ENCODE results near the gene TRAPPC14. TPM values are rescaled to one million over a fixed set of nuclear protein-coding genes. Genes with fewer than 3 reads are reported as not detected.
"Not testable (repeated sequence)": the region's sequence is repeated elsewhere in the genome, so short reads cannot be mapped to it uniquely, and the experiment has no call there.

TRAPPC14 gene
- total RNA-seq, 2 donors from 2014 or later = 5.1 to 8.3 TPM

DNA sequence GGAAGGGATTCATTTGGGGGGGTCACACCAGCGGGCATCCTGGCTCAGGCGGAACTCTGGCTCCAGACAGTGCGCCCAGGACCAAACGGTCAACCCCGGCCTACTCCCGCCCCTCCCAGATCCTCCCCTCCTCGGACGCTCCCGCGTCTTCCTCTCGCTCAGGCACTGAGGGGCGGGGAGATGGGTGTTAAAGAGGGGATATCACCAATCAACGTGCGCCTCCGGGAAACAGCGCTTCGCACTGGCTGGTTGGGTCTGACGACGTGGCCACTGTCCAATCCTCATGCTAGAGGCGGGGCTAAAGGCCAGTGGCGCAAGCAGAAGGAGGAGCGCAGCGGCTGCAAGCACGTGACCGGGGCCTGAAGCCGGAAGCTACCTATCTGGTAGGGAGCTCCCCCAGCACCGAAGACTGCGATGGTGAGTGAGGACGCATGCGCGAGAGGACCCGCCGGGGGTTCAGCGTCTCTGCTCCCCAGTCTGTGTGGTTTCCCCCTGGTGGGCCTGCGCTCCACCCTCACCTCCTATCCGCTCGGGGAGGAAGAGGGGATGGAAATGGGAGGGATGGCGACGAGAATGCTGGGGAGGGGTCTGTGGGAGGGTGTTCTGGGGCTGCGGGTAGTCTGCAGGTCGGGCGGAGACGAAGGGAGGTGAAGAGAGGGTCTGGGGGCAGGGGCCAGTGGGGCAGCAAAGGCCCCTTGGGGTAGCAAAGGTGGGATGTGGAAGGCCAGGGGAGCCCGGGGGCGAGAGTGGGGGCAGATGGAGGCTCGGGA is 9.8 kb downstream of the TRAPPC14 start, which contains the start of gene LAMTOR4:
TSS of gene LAMTOR4 (plus strand) at position 360 of the 770 bp plus-strand sequence. CDS start at position 415, 55 bp downstream.
- peak; percentile 100 for DNase-seq (ENCODE audit: low spot score)
- TF ChIP-seq, protein P1, sequence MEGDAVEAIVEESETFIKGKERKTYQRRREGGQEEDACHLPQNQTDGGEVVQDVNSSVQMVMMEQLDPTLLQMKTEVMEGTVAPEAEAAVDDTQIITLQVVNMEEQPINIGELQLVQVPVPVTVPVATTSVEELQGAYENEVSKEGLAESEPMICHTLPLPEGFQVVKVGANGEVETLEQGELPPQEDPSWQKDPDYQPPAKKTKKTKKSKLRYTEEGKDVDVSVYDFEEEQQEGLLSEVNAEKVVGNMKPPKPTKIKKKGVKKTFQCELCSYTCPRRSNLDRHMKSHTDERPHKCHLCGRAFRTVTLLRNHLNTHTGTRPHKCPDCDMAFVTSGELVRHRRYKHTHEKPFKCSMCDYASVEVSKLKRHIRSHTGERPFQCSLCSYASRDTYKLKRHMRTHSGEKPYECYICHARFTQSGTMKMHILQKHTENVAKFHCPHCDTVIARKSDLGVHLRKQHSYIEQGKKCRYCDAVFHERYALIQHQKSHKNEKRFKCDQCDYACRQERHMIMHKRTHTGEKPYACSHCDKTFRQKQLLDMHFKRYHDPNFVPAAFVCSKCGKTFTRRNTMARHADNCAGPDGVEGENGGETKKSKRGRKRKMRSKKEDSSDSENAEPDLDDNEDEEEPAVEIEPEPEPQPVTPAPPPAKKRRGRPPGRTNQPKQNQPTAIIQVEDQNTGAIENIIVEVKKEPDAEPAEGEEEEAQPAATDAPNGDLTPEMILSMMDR (IDR thresholded peaks at IDR 0.05) = no peak

DNA sequence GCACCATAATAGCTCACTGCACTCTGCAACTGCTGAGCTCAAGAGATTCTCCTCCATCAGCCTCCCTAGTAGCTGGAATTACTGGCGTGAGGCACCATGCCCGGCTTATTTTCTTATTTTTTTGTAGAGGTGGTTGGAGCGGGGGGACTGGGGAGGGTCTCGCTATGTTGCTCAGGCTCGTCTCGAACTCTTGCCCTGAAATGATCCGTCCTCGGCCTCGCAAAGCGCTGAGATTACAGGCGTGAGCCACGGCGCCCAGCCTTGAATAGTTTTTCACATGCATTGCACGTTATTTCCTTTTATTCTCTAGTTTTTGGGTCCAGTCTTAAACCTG is 10.3 kb downstream of the TRAPPC14 start:
- Histone ChIP-seq H3K4me1 (peaks cover 0 to 16% of the 10 kb centered on the region in 2 donors), H3K27me3 (no peaks in the 10 kb centered on the region), H3K27ac (peak overlapping the region; percentile 74 to 81), H3K36me3 (no peaks in the 10 kb centered on the region), H3K4me3 (peak overlapping the region; percentile 59 to 93), H3K9me3 (no peaks in the 10 kb centered on the region)
- TF ChIP-seq, protein P1 (IDR thresholded peaks at IDR 0.05) = no peak
- DNase-seq (ENCODE audit: low spot score) = no peak

More for the DNA sequence above, 9.8 kb downstream of the TRAPPC14 start, which contains the start of gene LAMTOR4:
- Histone ChIP-seq H3K36me3 (peaks cover 3% of the 10 kb centered on the region), H3K27ac (peak within 1 kb of the TSS; percentile 81 to 92), H3K27me3 (no peaks in the 10 kb centered on the region), H3K4me3 (peak within 1 kb of the TSS; percentile 59 to 93), H3K9me3 (no peaks in the 10 kb centered on the region), H3K4me1 (peaks cover 0 to 16% of the 10 kb centered on the region in 2 donors)

DNA sequence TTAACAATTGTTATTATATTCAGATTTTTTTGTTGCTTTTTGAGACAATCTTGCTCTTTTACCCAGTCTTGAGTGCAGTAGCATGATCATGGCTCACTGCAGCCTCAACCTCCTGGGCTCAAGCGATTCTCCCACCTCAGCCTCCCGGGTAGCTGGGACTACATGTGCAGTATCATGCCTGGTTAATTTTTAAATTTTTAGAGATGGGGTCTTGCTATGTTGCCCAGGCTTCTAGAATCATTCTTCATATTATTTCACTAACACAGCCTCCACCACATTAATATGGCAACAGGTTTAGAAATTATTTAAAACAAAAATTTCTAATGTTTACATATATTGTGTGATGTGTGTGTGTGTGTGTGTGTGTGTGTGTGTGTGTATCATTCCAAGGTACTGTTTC is 11.2 kb downstream of the TRAPPC14 start:
- H3K27me3 ChIP-seq = no peaks in the 10 kb centered on the region
- no peak for DNase-seq (ENCODE audit: low spot score)

DNA sequence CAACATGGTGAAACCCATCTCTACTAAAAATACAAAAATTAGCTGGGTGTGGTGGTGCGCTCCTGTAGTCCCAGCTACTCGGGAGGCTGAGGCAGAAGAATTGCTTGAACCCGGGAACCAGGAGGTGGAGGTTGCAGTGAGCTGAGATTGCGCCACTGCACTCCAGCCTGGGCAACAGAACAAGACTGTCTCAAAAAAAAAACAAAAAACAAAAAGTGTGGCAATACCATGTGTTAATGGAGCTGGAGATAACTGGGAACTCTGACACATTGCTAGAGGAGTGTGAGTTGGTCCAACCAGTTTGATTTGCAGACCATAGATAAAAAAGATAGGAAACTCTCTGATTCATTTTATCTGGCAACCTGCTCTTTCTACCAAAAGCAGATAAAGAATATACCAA is 12.2 kb downstream of the TRAPPC14 start:
- not testable (repeated sequence) for DNase-seq (ENCODE audit: low spot score); H3K9me3 ChIP-seq; H3K27ac ChIP-seq; H3K36me3 ChIP-seq; H3K4me3 ChIP-seq; H3K27me3 ChIP-seq
- H3K4me1 ChIP-seq = peaks cover 0 to 16% of the 10 kb centered on the region in 2 donors

More for the DNA sequence above, 11.2 kb downstream of the TRAPPC14 start:
- H3K36me3 ChIP-seq = no peaks in the 10 kb centered on the region
- no peaks in the 10 kb centered on the region for H3K9me3 ChIP-seq
- no peak overlapping the region for H3K27ac ChIP-seq
- H3K4me3 ChIP-seq = no peak overlapping the region
- peaks cover 0 to 16% of the 10 kb centered on the region in 2 donors for H3K4me1 ChIP-seq
- TF ChIP-seq, protein P1 (IDR thresholded peaks at IDR 0.05) = no peak

DNA sequence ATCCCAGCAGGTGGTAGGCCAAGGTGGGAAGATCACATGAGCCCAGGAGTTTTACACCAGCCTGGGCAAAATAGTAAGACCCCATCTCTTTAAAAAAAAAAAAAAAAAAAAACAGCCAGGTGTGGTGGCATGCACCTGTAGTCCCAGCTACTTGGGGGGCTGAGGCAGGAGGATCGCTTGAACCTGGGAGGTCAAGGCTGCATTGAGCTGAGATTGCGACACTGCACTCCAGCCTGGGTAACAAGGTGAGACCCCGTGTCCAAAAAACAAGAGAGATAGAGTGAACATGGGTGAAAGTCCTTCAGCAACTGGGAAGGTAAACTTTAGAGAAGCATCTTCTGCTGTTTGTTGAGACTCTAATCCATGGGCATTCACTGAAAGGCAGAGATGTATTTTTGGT is 16.1 kb downstream of the TRAPPC14 start:
- H3K27me3 ChIP-seq = no peaks in the 10 kb centered on the region
- H3K4me1 ChIP-seq = no peaks in the 10 kb centered on the region
- no peak overlapping the region for H3K27ac ChIP-seq
- DNase-seq (ENCODE audit: low spot score) = no peak
- no peaks in the 10 kb centered on the region for H3K9me3 ChIP-seq
- H3K4me3 ChIP-seq = no peak overlapping the region
- H3K36me3 ChIP-seq = no peaks in the 10 kb centered on the region
- TF ChIP-seq, protein P1 (IDR thresholded peaks at IDR 0.05) = no peak

DNA sequence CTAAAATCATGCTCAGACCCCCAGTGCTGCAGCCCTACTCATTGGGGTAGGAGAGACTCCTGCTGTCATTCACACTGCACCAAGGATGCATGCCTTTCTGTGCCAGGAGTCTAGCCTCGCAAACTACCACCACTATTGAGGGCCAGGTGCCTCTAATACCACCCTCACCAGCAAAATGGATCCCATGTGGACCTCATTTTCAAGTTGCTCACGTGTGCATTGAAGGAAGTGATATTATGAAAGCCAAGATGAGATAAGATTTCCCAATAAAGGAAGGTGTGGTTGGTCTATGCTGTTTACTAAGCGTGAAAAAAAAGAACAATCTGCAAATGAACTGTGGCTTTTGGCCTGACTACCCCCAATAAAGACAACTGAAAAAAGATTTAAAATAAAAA is 17.0 kb downstream of the TRAPPC14 start:
- Histone ChIP-seq H3K4me1 (no peaks in the 10 kb centered on the region), H3K9me3 (no peaks in the 10 kb centered on the region), H3K27me3 (no peaks in the 10 kb centered on the region), H3K27ac (no peak overlapping the region), H3K4me3 (no peak overlapping the region), H3K36me3 (no peaks in the 10 kb centered on the region)
- TF ChIP-seq, protein P1 (IDR thresholded peaks at IDR 0.05) = no peak
- no peak for DNase-seq (ENCODE audit: low spot score)
